Middle frontal gyrus (tissue), 1 donor: ENCODE results near the gene ALKBH1.

Source experiments
- DNase-seq: peaks from one replicate; pipeline ENCODE4 v3.0.0-alpha.2; 2015; ENCODE audit warnings: low spot score; ENCODE audit errors: extremely low spot score

ALKBH1 gene

GRCh38 chr14:77623201-77623600 is 84.6 kb downstream of the ALKBH1 start:
- no peak for DNase-seq
